HEK293 (cell line): Measurements from ENCODE around the gene PRKCD.

ENCODE experiments used
- CTCF ChIA-PET: fragments of 350-600 bp; formaldehyde crosslinking; extraction: SDS; loops from one replicate; lab custom pipeline; 2021; ENCODE audit warnings: antibody characterized with exemption; lab: Yijun Ruan, JAX
- POLR2A ChIA-PET: fragments of 300-600 bp; formaldehyde crosslinking; extraction: SDS; loops from one replicate; lab custom pipeline; 2020; ENCODE audit warnings: antibody characterized with exemption, inconsistent platforms; lab: Yijun Ruan, JAX
- H3K27ac ChIP-seq: fragments of 200-500 bp; sonication (Bioruptor generic); 2 replicates; pipeline ENCODE4 v1.5.1; 2014; ENCODE audit warnings: low read depth, low read length, control low read depth, inconsistent platforms; ENCODE audit errors: extremely low read depth
- H3K36me3 ChIP-seq, 2 experiments: fragments of 200-500 bp in 1 of 2; sonication (Bioruptor generic) in 1 of 2; 1 replicate in 1 of 2; 2 replicates in 1 of 2; pipeline ENCODE4 v1.5.1; 2014 to 2017; ENCODE audit warnings: inconsistent platforms in 2 of 2, low read length in 2 of 2; ENCODE audit not compliant: control insufficient read depth in 2 of 2, insufficient read depth in 1 of 2
- H3K4me1 ChIP-seq: fragments of 200-500 bp; sonication (Bioruptor generic); 2 replicates; pipeline ENCODE4 v1.5.1; 2014; ENCODE audit warnings: mild to moderate bottlenecking, low read length, inconsistent platforms; ENCODE audit not compliant: control insufficient read depth, insufficient read depth
- H3K4me3 ChIP-seq: 2 replicates; pipeline ENCODE4 v1.5.1; 2011; ENCODE audit warnings: low read depth, mild to moderate bottlenecking, control low read depth, low read length, moderate library complexity
- H3K9me3 ChIP-seq: fragments of 200-500 bp; sonication (Bioruptor generic); 2 replicates; pipeline ENCODE4 v1.5.1; 2014; ENCODE audit warnings: low read depth, low read length, inconsistent platforms; ENCODE audit not compliant: control insufficient read depth, insufficient read depth
- BCL11B ChIP-seq: fragments of 450-650 bp; formaldehyde crosslinking; IDR thresholded peaks from 2 replicates; pipeline ENCODE4 v1.5.1; 2016; ENCODE audit warnings: low read depth, missing biosample characterization, missing genetic modification characterization
- GFI1B ChIP-seq: fragments of 450-650 bp; formaldehyde crosslinking; IDR thresholded peaks from 2 replicates; pipeline ENCODE4 v1.5.1; 2016; ENCODE audit warnings: missing biosample characterization, missing genetic modification characterization
- GLIS1 ChIP-seq: fragments of 450-650 bp; formaldehyde crosslinking; IDR thresholded peaks from 2 replicates; pipeline ENCODE4 v1.5.1; 2016; ENCODE audit warnings: missing biosample characterization, missing genetic modification characterization
- GLIS2 ChIP-seq: fragments of 450-650 bp; formaldehyde crosslinking; IDR thresholded peaks from 2 replicates; pipeline ENCODE4 v1.5.1; 2016; ENCODE audit warnings: missing biosample characterization, missing genetic modification characterization
- KLF10 ChIP-seq: fragments of 450-650 bp; IDR thresholded peaks from 2 replicates; pipeline ENCODE4 v1.5.1; 2018; ENCODE audit warnings: missing biosample characterization, mild to moderate bottlenecking, missing genetic modification characterization
- KLF17 ChIP-seq: fragments of 450-650 bp; formaldehyde crosslinking; IDR thresholded peaks from 2 replicates; pipeline ENCODE4 v1.5.1; 2016; ENCODE audit warnings: missing biosample characterization, missing genetic modification characterization
- MEIS1 ChIP-seq: sonication (generic); formaldehyde crosslinking; IDR thresholded peaks from 2 replicates; pipeline ENCODE4 v1.8.1; 2022; ENCODE audit warnings: missing genetic modification reagents, mild to moderate bottlenecking, borderline replicate concordance
- PRDM10 ChIP-seq: fragments of 450-650 bp; formaldehyde crosslinking; IDR thresholded peaks from 2 replicates; pipeline ENCODE4 v1.5.1; 2016; ENCODE audit warnings: missing biosample characterization, missing genetic modification characterization
- RBAK ChIP-seq: fragments of 450-650 bp; formaldehyde crosslinking; IDR thresholded peaks from 2 replicates; pipeline ENCODE4 v1.5.1; 2016; ENCODE audit warnings: missing biosample characterization, missing genetic modification characterization
- SCRT2 ChIP-seq: fragments of 450-650 bp; formaldehyde crosslinking; IDR thresholded peaks from 2 replicates; pipeline ENCODE4 v1.5.1; 2016; ENCODE audit warnings: missing biosample characterization, missing genetic modification characterization
- SP3 ChIP-seq: fragments of 450-650 bp; formaldehyde crosslinking; IDR thresholded peaks from 2 replicates; pipeline ENCODE4 v1.5.1; 2016; ENCODE audit warnings: missing biosample characterization, missing genetic modification characterization
- YY1 ChIP-seq: fragments of 450-650 bp; formaldehyde crosslinking; IDR thresholded peaks from 2 replicates; pipeline ENCODE4 v1.5.1; 2018; ENCODE audit warnings: missing biosample characterization, missing genetic modification characterization
- ZBTB7A ChIP-seq: fragments of 450-650 bp; formaldehyde crosslinking; IDR thresholded peaks from 2 replicates; pipeline ENCODE4 v1.5.1; 2016; ENCODE audit warnings: low read depth, missing biosample characterization, missing genetic modification characterization
- ZBTB8A ChIP-seq: fragments of 450-650 bp; formaldehyde crosslinking; IDR thresholded peaks from 2 replicates; pipeline ENCODE4 v1.5.1; 2016; ENCODE audit warnings: missing biosample characterization, missing genetic modification characterization
- ZFP41 ChIP-seq: fragments of 450-650 bp; formaldehyde crosslinking; IDR thresholded peaks from 2 replicates; pipeline ENCODE4 v1.5.1; 2016; ENCODE audit warnings: missing biosample characterization, missing genetic modification characterization, borderline replicate concordance
- ZNF449 ChIP-seq: fragments of 450-650 bp; formaldehyde crosslinking; IDR thresholded peaks from 2 replicates; pipeline ENCODE4 v1.5.1; 2017; ENCODE audit warnings: missing biosample characterization, mild to moderate bottlenecking, missing genetic modification characterization, moderate library complexity
- ZNF518A ChIP-seq: fragments of 450-650 bp; formaldehyde crosslinking; conservative IDR thresholded peaks from 2 replicates; pipeline ENCODE4 v1.5.1; 2016; ENCODE audit warnings: low read depth, missing biosample characterization, missing genetic modification characterization
- ZNF560 ChIP-seq: fragments of 450-650 bp; formaldehyde crosslinking; IDR thresholded peaks from 2 replicates; pipeline ENCODE4 v1.5.1; 2017; ENCODE audit warnings: missing biosample characterization, missing genetic modification characterization, borderline replicate concordance
- ZNF596 ChIP-seq: fragments of 450-650 bp; IDR thresholded peaks from 2 replicates; pipeline ENCODE4 v1.5.0; 2018; ENCODE audit warnings: missing biosample characterization, mild to moderate bottlenecking, missing genetic modification characterization, moderate library complexity
- ZNF600 ChIP-seq: fragments of 450-650 bp; formaldehyde crosslinking; IDR thresholded peaks from 2 replicates; pipeline ENCODE4 v1.5.1; 2016; ENCODE audit warnings: missing biosample characterization, missing genetic modification characterization
- ZNF621 ChIP-seq: fragments of 450-650 bp; formaldehyde crosslinking; IDR thresholded peaks from 2 replicates; pipeline ENCODE4 v1.5.1; 2017; ENCODE audit warnings: missing biosample characterization, missing genetic modification characterization
- ZNF626 ChIP-seq: fragments of 450-650 bp; sonication (Bioruptor Pico); formaldehyde crosslinking; IDR thresholded peaks from 2 replicates; pipeline ENCODE4 v1.5.1; 2018; ENCODE audit warnings: missing biosample characterization, missing genetic modification characterization, inconsistent platforms
- ZNF660 ChIP-seq: fragments of 450-650 bp; IDR thresholded peaks from 2 replicates; pipeline ENCODE4 v1.5.1; 2018; ENCODE audit warnings: missing biosample characterization, mild to moderate bottlenecking, missing genetic modification characterization
- ZNF701 ChIP-seq: fragments of 450-650 bp; formaldehyde crosslinking; IDR thresholded peaks from 2 replicates; pipeline ENCODE4 v1.5.1; 2016; ENCODE audit warnings: missing biosample characterization, missing genetic modification characterization
- ZNF830 ChIP-seq: fragments of 450-650 bp; IDR thresholded peaks from 2 replicates; pipeline ENCODE4 v1.5.0; 2018; ENCODE audit warnings: missing biosample characterization, missing genetic modification characterization, low read depth, mild to moderate bottlenecking, moderate library complexity

Gene PRKCD

GRCh38 chr3:53236112-53236841 lies 75.3 kb downstream of the PRKCD start (continued):
- TF ChIP-seq ZNF518A (tag by site-specific recombination) (no peak), ZNF660 (tag by site-specific recombination) (no peak), ZBTB8A (tag by site-specific recombination) (no peak), GLIS1 (tag by site-specific recombination) (peak; percentile 65; the same call in 1 of the 2 replicates), ZNF830 (tag by site-specific recombination) (no peak), ZNF449 (peak; percentile 36; the same call in 1 of the 2 replicates), ZFP41 (tag by site-specific recombination) (no peak), KLF10 (tag by site-specific recombination) (no peak), ZNF600 (tag by site-specific recombination) (0 out of 2 replicates have a peak, but pooled peaks have one; percentile 24), YY1 (no peak), ZNF701 (tag by site-specific recombination) (no peak), ZNF560 (tag by site-specific recombination) (no peak), GLIS2 (tag by site-specific recombination) (no peak), RBAK (tag by site-specific recombination) (no peak), ZBTB7A (no peak), SP3 (tag by site-specific recombination) (no peak), MEIS1 (CRISPR knock-in tag) (no peak), KLF17 (no peak)

- Histone ChIP-seq H3K36me3 (peaks cover 0 to 87% of the 10 kb centered on the region in 2 experiments; a peak in 1 of 3 replicates), H3K27ac (0 out of 2 replicates have a peak overlapping the region, but pooled peaks have one; percentile 24), H3K4me3 (no peak overlapping the region), H3K4me1 (no peaks in the 10 kb centered on the region), H3K9me3 (no peaks in the 10 kb centered on the region)
- ChIA-PET POLR2A (no interaction called here), CTCF (no interaction called here)
- TF ChIP-seq PRDM10 (0 out of 2 replicates have a peak, but pooled peaks have one; percentile 19), GLIS1 (tag by site-specific recombination) (0 out of 2 replicates have a peak, but pooled peaks have one; percentile 15), BCL11B (tag by site-specific recombination) (no peak), GFI1B (tag by site-specific recombination) (no peak), ZNF596 (tag by site-specific recombination) (no peak), ZNF621 (tag by site-specific recombination) (no peak), ZNF626 (tag by site-specific recombination) (no peak), SCRT2 (tag by site-specific recombination) (no peak)
These were observed 77.2 kb downstream of the PRKCD start for GRCh38 chr3:53238051-53238850.
